Stimulated activated CD4-positive, alpha-beta T cell treated with anti-CD3 and anti-CD28 coated beads, TNF-alpha, amount 100 ng/mL, for 24 hours (primary cell): Measurements from ENCODE around the gene KIF27.
"Not testable (repeated sequence)": the region's sequence is repeated elsewhere in the genome, so short reads cannot be mapped to it uniquely, and the experiment has no call there.

ENCODE experiments used
- DNase-seq, 3 experiments: peaks; one replicate each; pipeline ENCODE4 v3.0.0-alpha.2; 2020; ENCODE audit warnings: low read depth in 3 of 3

KIF27 gene

DNA sequence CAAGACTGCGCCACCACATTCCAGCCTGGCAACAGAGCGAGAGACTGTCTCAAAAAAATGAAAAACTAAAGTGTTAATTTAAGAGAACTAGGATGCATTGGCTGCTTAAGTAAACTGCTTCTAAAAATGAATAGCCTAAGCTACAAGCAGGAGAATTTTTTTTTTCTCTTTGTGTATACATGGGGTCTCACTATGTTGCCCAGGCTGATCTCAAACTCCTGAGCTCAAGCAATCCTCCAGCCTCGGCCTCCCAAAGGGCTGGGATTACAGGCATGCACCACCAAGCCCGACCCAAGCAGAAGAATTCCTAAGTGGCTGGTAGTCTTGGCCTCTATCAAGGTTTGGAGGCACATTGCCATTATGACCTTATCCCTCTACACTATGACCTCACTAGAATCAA lies 106.1 kb downstream of the KIF27 start:
- not testable (repeated sequence) for DNase-seq

DNA sequence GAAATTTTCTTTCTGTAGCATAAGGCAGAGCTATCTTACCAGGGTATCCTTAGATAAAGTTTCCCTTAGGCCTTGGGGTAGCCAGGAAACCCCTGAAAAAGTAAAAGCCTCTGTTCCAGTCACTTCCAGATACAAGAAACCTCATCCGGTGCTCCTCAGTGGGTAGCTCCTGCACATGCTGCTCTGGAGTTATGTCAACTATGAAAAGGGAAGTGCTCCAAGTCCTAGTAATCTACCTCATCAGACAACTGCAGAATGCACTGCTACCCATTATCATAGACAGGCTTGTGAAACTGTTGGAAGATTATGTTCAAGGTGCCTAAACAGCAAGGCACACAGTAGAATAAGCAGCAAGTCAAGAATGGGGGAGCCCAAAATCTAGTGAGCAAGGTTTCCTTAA lies 112.0 kb downstream of the KIF27 start:
- DNase-seq: not testable (repeated sequence)

DNA sequence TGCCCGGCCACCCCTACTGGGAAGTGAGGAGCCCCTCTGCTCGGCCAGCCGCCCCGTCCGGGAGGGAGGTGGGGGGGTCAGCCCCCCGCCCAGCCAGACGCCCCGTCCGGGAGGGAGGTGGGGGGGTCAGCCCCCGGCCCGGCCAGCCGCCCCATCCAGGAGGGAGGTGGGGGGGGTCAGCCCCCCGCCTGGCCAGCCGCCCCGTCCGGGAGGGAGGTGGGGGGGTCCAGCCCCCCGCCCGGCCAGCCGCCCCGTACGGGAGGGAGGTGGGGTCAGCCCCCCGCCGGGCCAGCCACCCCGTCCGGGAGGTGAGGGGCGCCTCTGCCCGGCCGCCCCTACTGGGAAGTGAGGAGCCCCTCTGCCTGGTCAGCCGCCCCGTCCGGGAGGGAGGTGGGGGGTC lies 116.8 kb downstream of the KIF27 start:
- DNase-seq: not testable (repeated sequence)

DNA sequence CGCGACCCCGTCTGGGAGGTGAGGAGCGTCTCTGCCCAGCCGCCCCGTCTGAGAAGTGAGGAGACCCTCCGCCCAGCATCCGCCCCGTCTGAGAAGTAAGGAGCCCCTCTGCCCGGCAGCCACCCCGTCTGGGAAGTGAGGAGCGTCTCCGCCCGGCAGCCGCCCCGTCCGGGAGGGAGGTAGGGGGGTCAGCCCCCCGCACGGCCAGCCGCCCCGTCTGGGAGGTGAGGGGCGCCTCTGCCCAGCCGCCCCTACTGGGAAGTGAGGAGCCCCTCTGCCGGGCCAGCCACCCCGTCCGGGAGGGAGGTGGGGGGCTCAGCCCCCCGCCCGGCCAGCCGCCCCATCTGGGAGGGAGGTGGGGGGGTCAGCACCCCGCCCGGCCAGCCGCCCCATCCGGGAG lies 117.3 kb downstream of the KIF27 start:
- not testable (repeated sequence) for DNase-seq

DNA sequence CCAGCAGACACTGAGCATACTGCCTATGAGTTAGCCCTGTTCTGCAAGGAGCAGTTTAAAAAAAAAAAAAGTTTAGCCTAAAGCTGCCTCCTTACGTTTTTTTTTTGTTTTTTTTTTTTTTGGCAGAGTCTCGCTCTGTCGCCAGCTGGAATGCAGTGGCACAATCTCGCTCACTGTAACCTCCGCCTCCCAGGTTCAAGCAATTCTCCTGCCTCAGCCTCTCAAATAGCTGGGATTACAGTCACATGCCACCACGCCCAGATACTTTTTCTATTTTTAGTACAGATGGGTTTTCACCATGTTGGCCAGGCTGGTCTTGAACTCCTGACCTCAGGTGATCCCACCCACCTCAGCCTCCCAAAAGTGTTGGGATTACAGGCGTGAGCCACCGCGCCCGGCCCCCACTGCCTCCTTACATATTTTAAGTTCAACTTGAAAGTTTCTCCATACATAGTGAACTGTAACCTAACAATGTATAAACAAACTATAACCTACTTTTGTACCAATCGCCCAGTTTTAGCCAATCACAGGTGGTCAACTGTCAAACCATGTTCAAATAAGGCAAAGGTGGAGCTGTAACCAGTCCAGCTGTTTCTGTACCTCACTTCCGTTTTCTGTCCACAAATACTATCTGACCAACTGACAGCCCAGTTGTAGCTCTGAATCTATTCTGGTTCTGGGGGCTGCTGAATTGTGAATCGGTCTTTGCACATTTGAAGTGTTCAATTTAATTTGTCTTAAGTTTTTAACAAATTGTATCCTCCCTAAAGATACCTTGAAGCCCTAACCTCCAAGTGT lies 120.8 kb downstream of the KIF27 start:
- DNase-seq: no peak

DNA sequence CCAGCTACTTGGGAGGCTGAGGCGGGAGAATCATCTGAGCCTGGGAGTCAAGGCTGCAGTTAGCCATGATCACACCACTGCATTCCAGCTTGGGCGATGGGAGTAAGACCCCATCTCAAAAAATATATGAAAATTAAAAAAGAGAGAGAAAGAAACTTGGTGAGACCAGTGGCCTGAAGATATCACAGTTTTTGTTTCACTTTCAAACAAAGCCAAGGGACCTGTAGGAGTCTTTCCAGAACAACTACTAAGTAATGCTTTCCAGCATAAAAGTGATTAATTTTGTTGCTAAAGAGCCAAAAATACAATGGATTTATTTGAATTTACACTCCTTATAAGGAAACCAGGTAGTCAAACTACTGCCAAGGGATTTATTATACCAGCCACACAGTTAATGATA lies 127.2 kb downstream of the KIF27 start:
- DNase-seq: no peak

DNA sequence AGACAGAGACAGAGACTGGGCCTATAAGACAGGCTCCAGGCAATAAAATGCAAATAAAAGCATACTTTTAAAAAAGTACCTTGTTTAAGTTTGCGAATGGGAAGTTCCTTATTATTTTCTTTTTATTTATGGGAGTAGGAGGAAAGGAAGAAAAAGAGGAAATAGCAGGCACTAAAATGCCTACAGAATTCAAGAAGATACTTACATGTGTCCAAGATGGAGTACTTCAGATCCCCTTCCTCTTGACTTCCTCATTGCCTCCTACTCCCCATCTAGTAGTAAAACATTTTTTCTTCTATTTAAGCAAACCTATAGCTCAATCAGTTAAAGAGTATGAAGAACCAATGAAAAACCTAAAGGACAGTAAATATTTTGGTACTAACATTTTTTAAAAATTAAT lies 128.5 kb downstream of the KIF27 start:
- DNase-seq: no peak
